Stimulated activated CD4-positive, alpha-beta T cell treated with anti-CD3 and anti-CD28 coated beads, Interleukin-15, amount 100 ng/mL, for 24 hours (primary cell): ENCODE results near the gene MAPK8IP3.
A peak's percentile ranks its signal among the peaks of the same experiment; 100 is the strongest.

Experiments
- DNase-seq: peaks from one replicate; pipeline ENCODE4 v3.0.0-alpha.2; 2020

The MAPK8IP3 gene

DNA sequence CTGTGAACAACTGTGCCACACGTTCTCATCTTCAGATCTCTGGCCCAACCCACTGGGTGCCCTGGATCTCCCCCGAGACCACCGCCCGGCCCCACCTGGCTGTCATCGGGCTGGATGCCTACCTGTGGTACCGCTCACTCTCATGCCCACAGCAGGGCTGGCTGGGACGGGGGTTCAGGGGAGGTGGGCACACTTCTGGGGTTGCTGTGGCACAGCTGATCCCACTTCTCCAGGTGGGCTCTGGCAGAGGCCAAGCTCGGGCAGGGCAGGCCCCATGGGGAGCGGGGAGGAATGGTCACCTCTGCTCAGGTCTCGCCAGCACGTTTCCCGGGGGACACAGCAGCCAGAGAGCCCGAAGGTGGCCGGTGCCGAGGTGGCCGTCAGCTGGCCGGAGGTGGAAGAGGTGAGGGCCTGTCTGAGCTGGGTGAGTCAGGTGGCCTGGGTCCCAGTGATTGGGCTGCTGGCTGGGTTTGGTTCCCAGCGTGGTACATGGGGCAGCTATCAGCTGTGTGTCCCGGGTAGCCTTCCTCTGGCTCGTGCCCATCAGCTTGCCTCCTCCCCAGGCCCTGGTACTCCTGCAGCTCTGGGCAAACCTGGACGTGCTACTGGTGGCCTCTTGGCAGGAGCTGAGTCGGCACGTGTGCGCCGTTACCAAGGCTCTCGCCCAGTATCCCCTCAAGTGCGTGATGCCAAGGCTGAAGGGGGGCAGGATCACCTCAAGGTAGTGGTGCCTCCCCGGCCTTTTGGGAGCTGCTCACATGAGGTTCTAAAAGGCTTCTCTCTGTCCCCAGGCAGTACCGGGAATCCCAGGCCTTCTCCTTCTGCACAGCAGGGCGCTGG lies 69.2 kb downstream of the MAPK8IP3 start:
- no peak for DNase-seq

- DNase-seq = no peak
Observed at GRCh38 chr16:1775846-1776671, 70.1 kb downstream of the MAPK8IP3 start.

DNA sequence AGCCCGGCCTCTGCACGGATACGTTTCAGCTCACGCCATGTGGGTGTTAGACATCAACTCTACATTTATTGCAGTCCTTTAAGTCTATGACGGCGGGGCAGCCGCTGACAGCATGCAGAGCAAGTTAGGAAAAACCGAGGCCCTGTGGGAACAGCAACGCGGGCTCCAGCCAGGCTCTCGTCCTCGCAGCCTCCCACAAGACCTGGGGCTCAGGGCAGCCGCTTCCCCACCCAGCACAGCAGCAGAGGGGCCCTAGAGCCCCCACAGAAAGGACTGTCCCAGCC lies 70.6 kb downstream of the MAPK8IP3 start:
- no peak for DNase-seq

DNA sequence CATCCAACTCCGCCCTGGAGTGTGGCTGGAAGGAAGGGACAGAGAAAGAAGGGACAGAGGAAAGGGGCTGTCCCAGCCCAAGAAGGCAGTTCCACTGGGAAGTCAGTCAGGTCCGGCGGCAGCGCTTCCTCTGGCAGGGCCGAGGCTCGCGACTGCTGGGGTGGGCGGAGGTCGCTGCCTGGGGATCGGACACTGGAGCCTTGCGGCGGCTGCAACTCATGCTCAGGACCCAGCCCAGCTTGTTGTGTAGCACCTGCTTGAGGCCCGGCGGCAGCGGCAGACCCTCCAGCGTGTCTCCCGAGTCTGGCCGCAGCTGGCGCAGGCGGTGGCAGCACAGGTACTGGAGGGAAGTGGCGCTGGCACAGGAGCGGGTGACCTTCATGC lies 71.0 kb downstream of the MAPK8IP3 start:
- no peak for DNase-seq

DNA sequence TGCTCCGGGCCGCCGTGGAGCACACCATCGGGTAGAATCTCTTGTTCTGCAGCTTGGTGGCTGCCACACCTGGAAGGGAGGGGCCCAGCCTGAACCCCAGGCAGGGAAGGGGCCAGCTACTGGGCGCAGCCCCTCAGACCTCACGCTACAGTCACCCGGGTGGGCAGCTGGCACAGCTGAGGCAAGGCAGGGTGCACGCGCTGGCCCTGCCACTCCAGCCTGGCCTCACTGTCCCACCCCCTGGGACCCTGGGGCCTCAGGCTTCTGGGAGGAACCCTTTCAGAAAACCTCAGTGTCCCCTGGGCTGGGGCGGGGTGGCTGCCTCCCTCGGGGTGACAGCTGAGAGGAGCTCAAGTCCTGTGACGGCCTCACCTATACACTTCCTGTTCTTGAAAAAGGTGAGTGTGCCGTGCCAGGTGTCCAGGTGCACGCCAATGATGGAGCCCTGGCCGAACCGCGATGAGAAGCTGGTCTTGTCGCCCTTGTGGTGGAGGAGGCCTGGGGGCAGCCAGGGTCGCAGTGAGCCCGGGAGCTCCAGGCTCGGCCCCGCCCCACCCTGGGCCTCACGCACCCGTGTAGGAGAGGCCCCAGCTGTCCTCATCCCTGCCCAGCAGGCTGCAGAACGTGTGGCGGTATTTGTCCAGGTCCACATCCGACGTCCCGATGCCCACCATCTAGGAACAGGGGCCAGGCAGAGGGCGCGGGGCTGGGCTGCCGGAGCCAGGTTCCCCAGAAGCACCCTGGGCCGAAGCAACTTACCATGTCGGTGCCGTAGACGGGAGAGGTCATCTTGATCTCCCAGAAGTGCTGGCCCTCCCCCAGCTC lies 71.6 kb downstream of the MAPK8IP3 start:
- no peak for DNase-seq

- DNase-seq = no peak
Observed at GRCh38 chr16:1778200-1779179, 72.5 kb downstream of the MAPK8IP3 start.

- no peak for DNase-seq
Observed at GRCh38 chr16:1779234-1779701, 73.3 kb downstream of the MAPK8IP3 start.

DNA sequence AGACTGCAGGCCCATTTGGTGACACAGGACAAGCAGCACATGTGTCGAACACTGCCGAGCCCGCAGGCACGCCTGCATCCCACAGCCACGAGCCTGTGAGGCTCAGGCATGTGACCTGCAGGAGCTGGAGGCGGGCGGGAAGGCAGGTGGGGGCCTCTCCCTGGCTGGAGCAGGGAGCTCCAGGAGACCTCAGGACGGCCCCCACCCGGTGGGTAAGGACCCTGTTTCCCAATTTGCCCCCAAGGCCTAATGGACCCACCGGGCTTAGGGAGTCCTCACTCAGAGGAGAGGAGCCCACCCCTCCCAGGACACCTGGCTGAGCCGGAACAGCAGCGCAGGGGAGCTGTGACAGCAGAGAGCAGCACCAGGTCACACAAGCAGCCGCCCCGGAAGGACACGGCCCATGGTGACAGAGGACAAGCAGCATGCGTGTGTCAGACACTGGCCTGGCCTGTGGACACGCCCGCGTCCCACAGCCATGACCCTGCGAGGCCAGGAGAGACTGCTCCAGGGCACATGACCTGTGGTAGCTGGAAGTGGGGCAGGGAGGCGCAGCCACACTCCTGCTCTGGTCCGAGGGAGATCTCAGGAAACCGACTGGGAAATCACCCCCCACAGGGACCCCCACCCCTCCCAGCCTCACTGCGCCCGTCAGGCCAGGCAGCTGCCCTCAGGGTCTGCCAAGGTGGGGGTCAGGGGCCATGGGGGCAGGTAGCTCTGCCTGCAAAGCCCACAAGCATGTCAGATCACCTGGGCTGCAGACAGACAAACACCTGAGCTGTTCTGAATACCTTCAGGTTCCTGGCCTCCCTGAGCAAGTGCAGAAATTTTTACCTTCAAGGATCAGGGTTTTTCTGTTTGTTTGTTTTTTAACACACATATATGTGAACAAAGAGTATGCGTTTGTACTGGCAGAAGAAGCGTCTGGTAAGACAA lies 74.0 kb downstream of the MAPK8IP3 start:
- DNase-seq = no peak

DNA sequence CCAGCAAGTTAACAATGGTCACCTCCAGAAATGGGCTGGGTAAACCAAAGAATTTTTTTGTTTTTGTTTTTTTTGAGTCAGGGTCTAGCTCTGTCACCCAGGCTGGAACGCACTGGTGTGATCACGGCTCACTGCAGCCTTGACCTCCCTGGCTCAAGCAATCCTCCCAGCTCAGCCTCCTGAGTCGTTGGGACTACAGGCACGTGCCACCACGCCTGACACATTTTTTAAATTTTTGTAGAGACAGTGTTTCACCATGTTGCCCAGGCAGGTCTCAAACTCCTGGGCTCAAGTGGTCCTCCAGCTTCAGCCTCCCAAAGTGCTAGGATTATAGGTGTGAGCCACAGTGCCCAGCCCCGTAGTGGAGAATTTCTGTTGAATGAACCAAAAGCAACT lies 74.7 kb downstream of the MAPK8IP3 start:
- no peak for DNase-seq

- no peak for DNase-seq
Observed at GRCh38 chr16:1781254-1781653, 75.3 kb downstream of the MAPK8IP3 start.

DNA sequence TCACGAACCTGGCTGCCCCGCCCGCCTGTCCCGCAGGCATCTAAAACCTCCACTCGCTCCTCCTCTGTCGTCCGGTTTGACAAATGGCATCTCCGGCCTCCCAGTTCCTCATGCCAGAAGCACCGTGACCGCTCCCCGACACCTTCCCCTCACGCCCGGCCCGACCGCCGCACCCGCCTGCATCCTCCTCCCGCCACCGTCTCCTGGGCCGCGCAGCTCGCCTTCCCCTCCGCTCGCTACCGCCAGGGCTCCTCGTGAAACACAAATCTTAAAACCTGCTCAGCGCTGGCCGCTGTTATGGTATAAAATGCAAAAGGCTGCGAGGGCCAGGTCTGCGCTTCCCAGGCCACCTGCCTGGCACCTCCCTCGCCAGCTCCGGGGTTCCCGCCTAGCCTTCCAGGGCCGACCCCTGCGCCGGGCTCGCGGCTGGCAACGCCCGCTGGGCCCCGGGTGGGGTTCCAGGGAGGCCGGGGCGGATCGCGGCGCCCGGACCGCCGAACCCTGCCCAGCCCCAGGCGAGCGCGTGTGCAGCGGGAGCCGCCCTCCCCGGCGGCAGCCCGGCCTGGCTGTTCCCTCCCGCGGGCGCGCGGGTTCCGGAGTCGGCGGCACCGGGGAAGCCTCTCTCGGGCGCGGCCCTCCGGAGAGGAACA lies 75.9 kb downstream of the MAPK8IP3 start:
- DNase-seq = peak; percentile 42

DNA sequence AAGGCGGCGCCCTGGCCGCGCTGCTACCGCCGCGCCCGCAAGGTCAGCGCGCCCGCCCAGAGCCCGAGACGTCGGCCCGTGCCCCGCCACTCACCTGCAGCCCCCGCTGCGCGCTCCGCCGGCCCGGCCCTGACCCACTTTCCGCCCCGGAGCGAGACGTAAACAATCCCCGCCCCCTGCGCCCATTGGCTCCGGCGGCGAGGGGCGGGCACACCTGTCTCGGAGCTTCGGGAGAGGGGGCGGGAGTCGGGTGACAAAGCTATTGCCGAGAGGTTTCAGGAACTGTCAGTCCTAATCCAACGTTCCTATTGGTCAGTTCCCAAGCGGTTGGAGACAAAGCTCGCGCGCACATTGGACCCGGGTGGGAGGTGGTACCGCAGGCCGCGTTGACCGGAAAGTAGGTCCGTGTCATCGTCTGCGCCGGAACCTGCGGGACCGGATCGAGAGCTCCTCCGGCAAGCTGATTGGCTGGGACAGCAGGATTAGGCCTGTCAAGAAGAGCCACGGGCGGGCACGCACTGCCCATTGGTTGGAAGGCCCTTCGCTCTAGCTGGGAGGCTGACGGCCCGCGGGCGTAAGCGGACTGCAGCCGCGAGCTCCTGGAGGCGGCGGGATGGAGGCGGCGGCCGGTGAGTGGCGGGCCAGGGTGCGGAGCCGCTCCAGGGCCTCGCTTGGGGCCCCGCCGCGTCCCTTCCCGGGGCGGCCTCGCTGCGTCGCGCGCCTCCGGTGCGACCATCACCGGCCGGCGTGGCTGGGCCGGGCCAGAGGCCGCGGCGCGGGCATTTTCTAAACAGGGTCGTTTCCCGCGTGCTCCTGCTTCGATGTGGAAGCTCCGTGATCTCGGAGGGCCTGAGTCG lies 76.6 kb downstream of the MAPK8IP3 start, which contains the start of the genes NUBP2 and SPSB3:
NUBP2 (plus strand) TSS at position 553 of the 857 bp plus-strand sequence; CDS start at position 614, 61 bp downstream.
SPSB3 (minus strand) TSS at position 164 of the 857 bp plus-strand sequence. CDS start 1,088 bp downstream, outside the sequence.
- DNase-seq = peak; percentile 99

- no peak for DNase-seq
Observed at GRCh38 chr16:1784977-1785845, 79.2 kb downstream of the MAPK8IP3 start.

GRCh38 chr16:1785846-1786170 lies 79.8 kb downstream of the MAPK8IP3 start:
- no peak for DNase-seq

DNA sequence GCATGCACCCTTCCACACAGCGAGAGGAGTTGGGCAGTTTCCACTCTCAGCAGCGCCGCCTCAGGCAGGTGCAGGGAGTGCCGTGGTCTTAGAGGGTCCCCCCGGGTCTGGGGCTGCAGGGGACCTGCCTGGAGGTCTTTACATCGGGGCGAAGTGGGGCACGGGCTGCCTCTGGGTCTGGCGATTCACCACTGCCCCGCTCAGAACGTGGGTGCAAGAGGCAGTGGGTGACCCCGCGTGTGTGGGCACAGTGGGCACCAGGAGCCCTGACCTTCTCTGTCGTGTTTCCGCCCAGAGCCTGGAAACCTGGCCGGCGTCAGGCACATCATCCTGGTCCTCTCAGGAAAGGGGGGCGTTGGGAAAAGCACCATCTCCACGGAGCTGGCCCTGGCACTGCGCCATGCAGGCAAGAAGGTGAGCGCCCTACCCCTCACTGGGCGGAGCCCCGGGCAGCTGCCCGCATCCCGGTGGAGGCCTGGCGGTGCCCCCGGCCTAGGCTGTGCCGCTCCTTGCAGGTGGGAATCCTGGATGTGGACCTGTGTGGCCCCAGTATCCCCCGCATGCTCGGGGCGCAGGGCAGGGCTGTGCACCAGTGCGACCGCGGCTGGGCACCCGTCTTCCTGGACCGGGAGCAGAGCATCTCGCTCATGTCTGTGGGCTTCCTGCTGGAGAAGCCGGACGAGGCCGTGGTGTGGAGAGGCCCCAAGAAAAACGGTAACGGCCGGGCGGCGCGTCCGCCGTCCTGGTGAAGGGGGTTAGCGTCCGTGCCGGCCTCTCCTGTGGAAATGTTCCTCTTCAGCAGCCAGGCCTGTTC lies 80.5 kb downstream of the MAPK8IP3 start:
- DNase-seq = peak; percentile 1

DNA sequence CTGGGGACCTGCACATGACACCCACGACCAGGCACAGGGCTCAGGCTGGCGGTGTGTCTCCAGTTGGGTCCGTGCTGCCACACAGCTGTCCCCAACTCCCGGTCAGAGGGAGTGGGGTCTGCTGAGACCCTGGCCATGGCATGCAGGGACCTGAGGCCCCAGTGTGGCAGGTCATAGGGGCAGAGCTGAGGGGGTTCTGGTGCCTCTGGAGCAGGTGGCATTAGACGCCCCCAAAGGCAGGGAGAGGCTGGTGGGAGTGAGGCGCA lies 81.0 kb downstream of the MAPK8IP3 start:
- DNase-seq = peak; percentile 1

GRCh38 chr16:1787322-1788094 lies 81.5 kb downstream of the MAPK8IP3 start:
- DNase-seq = peak; percentile 3
